ENCODE results near the gene BRSK1. TPM values are rescaled to one million over a fixed set of nuclear protein-coding genes. Genes with fewer than 3 reads are reported as not detected.

BRSK1 gene
- total and polyA plus RNA-seq, 2 of the 13 experiments (the other 11 are each of a cell fraction or from before 2014, with no cell fraction given) = 0.18 to 1.2 TPM

GRCh38 chr19:55352040-55352439, 68.2 kb downstream of the BRSK1 start:
- ATAC-seq (no peak), DNase-seq (ENCODE audit: low spot score) (no peak), FAIRE-seq (no peak)
- CTCF ChIA-PET (ENCODE audit: low intra/inter-chr PET ratio, low total read pairs) = no interaction called here
- Histone ChIP-seq H3K27ac (ENCODE audit: extremely low read length, insufficient read depth, low read length) (no peak overlapping the region), H3K9me3 (ENCODE audit: low read length) (no peaks in the 10 kb centered on the region), H3K9ac (ENCODE audit: insufficient read depth, low read depth, low read length) (no peak overlapping the region), H3K27me3 (ENCODE audit: control insufficient read depth in 1 of 2, insufficient read depth in 2 of 2, low read length in 2 of 2) (peaks cover 7 to 48% of the 10 kb centered on the region in 2 experiments), H4K20me1 (ENCODE audit: insufficient read depth, low read length) (0 out of 2 replicates have a peak, but pooled peaks cover 4% of the 10 kb centered on the region), H2AFZ (ENCODE audit: low read length) (no peak overlapping the region), H3K4me1 (ENCODE audit: insufficient read depth, low read length) (peaks cover 19% of the 10 kb centered on the region), H3K4me3 (replicated peaks in 1 of 3; ENCODE audit: insufficient read depth in 1 of 3, low read depth in 2 of 3, low read length in 3 of 3) (no peak overlapping the region), H3K4me2 (ENCODE audit: low read depth, low read length) (no peak overlapping the region), H3K79me2 (ENCODE audit: insufficient read depth, low read length) (no peaks in the 10 kb centered on the region), H3K36me3 (replicated peaks in 1 of 2; ENCODE audit: control insufficient read depth in 1 of 2, insufficient read depth in 2 of 2, low read length in 2 of 2) (no peaks in the 10 kb centered on the region; a peak in 1 of 5 replicates)
- no CpG with 5 or more reads among the region's 6 CpGs for WGBS (ENCODE audit: low lambda C conversion rate)
- TF ChIP-seq AGO2 (optimal IDR thresholded peaks at IDR 0.05; ENCODE audit: low read depth, low read length) = no peak
- no peak for TF ChIP-seq SIX4 (CRISPR knock-in tag; IDR thresholded peaks at IDR 0.05)
- no peak for TF ChIP-seq ZNF713 (CRISPR knock-in tag; IDR thresholded peaks at IDR 0.05)
- TF ChIP-seq TOE1 (CRISPR knock-in tag; IDR thresholded peaks at IDR 0.05) = no peak
- no peak for TF ChIP-seq ZNF17 (CRISPR knock-in tag; IDR thresholded peaks at IDR 0.05)
- TF ChIP-seq ZBTB21 (CRISPR knock-in tag; IDR thresholded peaks at IDR 0.05) = no peak
- TF ChIP-seq ZNF724P (CRISPR knock-in tag; IDR thresholded peaks at IDR 0.05; ENCODE audit: borderline replicate concordance) = no peak
- TF ChIP-seq TBX3 (IDR thresholded peaks at IDR 0.05; ENCODE audit: borderline replicate concordance) = no peak
- TF ChIP-seq ZNF784 (CRISPR knock-in tag; IDR thresholded peaks at IDR 0.05; ENCODE audit: borderline replicate concordance) = no peak
- TF ChIP-seq PAF1 (CRISPR knock-in tag; IDR thresholded peaks at IDR 0.05) = no peak
- no peak for TF ChIP-seq TFAP4 (IDR thresholded peaks at IDR 0.05; ENCODE audit: borderline replicate concordance, low read depth)
- TF ChIP-seq LRRFIP1 (CRISPR knock-in tag; conservative IDR thresholded peaks at IDR 0.05) = no peak
- TF ChIP-seq EEA1 (CRISPR knock-in tag; IDR thresholded peaks at IDR 0.05; ENCODE audit: borderline replicate concordance) = no peak
- TF ChIP-seq KDM1A (CRISPR knock-in tag; IDR thresholded peaks at IDR 0.05) = no peak
- no peak for TF ChIP-seq ASH2L (IDR thresholded peaks at IDR 0.05; ENCODE audit: insufficient read length, low read depth, low read length)
- TF ChIP-seq ZSCAN29 (CRISPR knock-in tag; conservative IDR thresholded peaks at IDR 0.05) = no peak
- TF ChIP-seq ZNF468 (CRISPR knock-in tag; IDR thresholded peaks at IDR 0.05) = no peak
- no TSS peak for BruUV-seq (replicated peaks)
- POLR2A ChIA-PET = interaction anchor here (0.9 to 1.8 kb wide), 2 partner anchors 13 to 18 kb away, joined by 3 to 4 read pairs; partner anchors contain the start of gene KMT5C
- in situ Hi-C loops (cut with HindIII; ENCODE audit: extremely low pct_ligation_motif_present, low pct_unique_long_range_greater_than_20kb) = no loop called here
- intact Hi-C loops (cut with micrococcal nuclease; ENCODE audit: unreplicated experiment) = no loop called here
